IMR-90 (cell line): ENCODE data around the gene TMEM170B.

Source experiments
- BHLHE40 ChIP-seq: fragments of 150-350 bp; IDR thresholded peaks from 2 replicates; pipeline ENCODE4 v1.6.1; 2016; ENCODE audit warnings: mild to moderate bottlenecking, low read depth, low read length
- CTCF ChIP-seq: conservative IDR thresholded peaks from 2 replicates; pipeline ENCODE4 v1.5.1; 2012; ENCODE audit warnings: mild to moderate bottlenecking, low read depth, low read length, improper control_type of control experiment

GRCh38 chr6:11514672-11515071 is 22.9 kb upstream of the TMEM170B start:
- no peak for TF ChIP-seq BHLHE40
- no peak for TF ChIP-seq CTCF
